Peyer's patch (tissue), 4 donors: ENCODE results near the gene LZTS2. TPM values are rescaled to one million over a fixed set of nuclear protein-coding genes. Genes with fewer than 3 reads are reported as not detected.

Experiments
- DNase-seq, 3 donors: peaks; one replicate each; pipeline ENCODE4 v3.0.0-alpha.2; 2017 to 2019
- H3K27ac ChIP-seq, 4 donors: fragments of 200-600 bp; sonication (generic); one replicate each; pipeline ENCODE4 v1.5.1; 2016 to 2019
- H3K27me3 ChIP-seq, 2 donors: fragments of 200-600 bp; sonication (generic); one replicate each; pipeline ENCODE4 v1.5.1; 2019
- H3K36me3 ChIP-seq, 3 donors: fragments of 200-600 bp; sonication (generic); one replicate each; pipeline ENCODE4 v1.5.1; 2016 to 2019
- H3K4me1 ChIP-seq, 4 donors: fragments of 200-600 bp; sonication (generic); one replicate each; pipeline ENCODE4 v1.5.1; 2016 to 2019
- H3K4me3 ChIP-seq, 4 donors: fragments of 200-600 bp; sonication (generic); 1 replicate in 3 of 4; 2 replicates in 1 of 4; pipeline ENCODE4 v1.5.1; 2016 to 2019; ENCODE audit warnings: mild to moderate bottlenecking in 1 of 4
- H3K9me3 ChIP-seq, 4 donors: fragments of 200-600 bp; sonication (generic); one replicate each; pipeline ENCODE4 v1.5.1; 2016 to 2019; ENCODE audit warnings: mild to moderate bottlenecking in 1 of 4
- POLR2A ChIP-seq, 2 donors: fragments of 450-650 bp; IDR thresholded peaks; one replicate each; pipeline ENCODE4 v1.5.1; 2017; ENCODE audit warnings: antibody characterized with exemption in 2 of 2, mild to moderate bottlenecking in 2 of 2, moderate library complexity in 2 of 2
- total RNA-seq, 4 donors: library from RNA; depleted of rRNA; stranded (reverse); fragments of >200 nt; gene quantifications; one replicate each; pipeline ENCODE4 v1.1.0, GENCODE V29; 2016
- TF ChIP-seq, protein P1 (sequence below), 6 experiments: fragments of 450-650 bp in 4 of 6; fragments of 200-600 bp in 2 of 6; sonication (generic) in 1 of 6; IDR thresholded peaks; one replicate each; pipeline ENCODE4 v1.5.1; 2017 to 2019; ENCODE audit warnings: antibody characterized with exemption in 6 of 6, mild to moderate bottlenecking in 3 of 6, moderate library complexity in 1 of 6

Gene LZTS2
- total RNA-seq, 4 donors from 2014 or later: 28.0 to 57.4 (median 47.1) TPM

DNA sequence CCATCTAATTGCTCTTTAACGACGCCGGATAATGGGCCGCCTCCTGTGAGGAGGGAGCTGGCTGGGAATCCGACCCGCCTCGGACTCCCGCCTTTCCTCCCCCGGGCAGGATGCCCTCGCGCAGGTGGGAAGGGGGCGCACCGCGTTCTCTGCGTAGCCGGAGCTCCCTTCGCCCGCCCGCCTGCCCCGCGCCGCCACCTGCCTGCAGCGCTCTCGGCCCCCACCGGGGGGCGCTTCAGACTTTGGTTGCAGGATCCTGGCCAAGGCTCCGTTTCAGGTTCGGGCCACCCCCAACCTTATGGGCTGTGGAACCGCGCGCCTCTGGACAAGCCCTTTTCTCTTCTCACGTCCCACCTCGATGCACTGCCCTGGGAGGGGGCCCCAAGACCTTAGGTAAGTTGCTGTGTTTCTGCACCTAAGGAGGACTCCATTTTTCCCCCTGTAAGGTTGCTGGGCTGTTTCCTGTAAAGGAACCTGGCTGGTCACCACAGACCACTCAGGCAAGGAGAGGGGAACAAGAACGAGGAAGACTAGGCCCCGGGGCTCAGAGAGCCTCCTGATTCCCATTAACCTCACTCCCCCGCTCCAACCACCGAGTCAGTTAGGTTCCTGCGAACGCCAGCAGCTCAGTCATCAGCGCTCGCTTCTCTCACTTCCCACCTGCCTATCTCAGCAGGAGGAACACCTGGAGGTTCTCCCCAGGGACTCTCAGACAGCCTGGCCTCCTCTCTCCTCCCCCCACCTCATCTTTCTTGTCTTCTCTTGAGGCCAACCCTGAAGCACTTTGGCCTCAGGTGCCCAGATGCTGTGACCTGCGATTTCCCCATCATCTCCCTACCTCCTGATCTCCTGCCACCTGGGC lies 50.8 kb downstream of the LZTS2 start:
- no peaks in the 10 kb centered on the region for H3K36me3 ChIP-seq

DNA sequence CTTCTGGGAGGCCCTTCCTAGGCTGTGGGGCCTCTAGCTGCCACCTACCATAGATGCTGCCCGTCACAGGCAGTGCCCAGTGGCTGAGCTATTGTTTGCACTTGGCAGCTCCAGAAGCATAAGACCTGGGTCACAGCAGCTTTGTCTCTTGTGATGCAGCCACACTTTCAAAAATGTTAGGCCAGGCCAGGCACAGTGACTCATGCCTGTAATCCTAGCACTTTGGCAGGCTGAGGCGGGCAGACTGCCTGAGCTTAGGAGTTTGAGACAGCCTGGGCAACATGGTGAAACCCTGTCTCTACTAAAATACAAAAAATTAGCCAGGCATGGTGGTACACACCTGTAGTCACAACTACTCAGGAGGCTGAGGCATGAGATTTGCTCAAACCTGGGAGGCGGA lies 52.7 kb downstream of the LZTS2 start:
- H3K36me3 ChIP-seq: no peaks in the 10 kb centered on the region
- H3K27me3 ChIP-seq: peaks cover 0 to 9% of the 10 kb centered on the region in 2 donors
- H3K9me3 ChIP-seq: no peaks in the 10 kb centered on the region
- peaks cover 0 to 25% (median 4%) of the 10 kb centered on the region in 4 donors for H3K4me1 ChIP-seq
- DNase-seq: no peak
- H3K27ac ChIP-seq: no peak overlapping the region
- no peak overlapping the region for H3K4me3 ChIP-seq
- TF ChIP-seq, protein P1, sequence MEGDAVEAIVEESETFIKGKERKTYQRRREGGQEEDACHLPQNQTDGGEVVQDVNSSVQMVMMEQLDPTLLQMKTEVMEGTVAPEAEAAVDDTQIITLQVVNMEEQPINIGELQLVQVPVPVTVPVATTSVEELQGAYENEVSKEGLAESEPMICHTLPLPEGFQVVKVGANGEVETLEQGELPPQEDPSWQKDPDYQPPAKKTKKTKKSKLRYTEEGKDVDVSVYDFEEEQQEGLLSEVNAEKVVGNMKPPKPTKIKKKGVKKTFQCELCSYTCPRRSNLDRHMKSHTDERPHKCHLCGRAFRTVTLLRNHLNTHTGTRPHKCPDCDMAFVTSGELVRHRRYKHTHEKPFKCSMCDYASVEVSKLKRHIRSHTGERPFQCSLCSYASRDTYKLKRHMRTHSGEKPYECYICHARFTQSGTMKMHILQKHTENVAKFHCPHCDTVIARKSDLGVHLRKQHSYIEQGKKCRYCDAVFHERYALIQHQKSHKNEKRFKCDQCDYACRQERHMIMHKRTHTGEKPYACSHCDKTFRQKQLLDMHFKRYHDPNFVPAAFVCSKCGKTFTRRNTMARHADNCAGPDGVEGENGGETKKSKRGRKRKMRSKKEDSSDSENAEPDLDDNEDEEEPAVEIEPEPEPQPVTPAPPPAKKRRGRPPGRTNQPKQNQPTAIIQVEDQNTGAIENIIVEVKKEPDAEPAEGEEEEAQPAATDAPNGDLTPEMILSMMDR (IDR thresholded peaks at IDR 0.05): no peak
- TF ChIP-seq POLR2A (IDR thresholded peaks at IDR 0.05): no peak

More for the DNA sequence above, 50.8 kb downstream of the LZTS2 start:
- H3K27ac ChIP-seq: no peak overlapping the region
- DNase-seq: peak; percentile 72 to 89 (median 85)
- peaks cover 0 to 9% of the 10 kb centered on the region in 2 donors for H3K27me3 ChIP-seq
- H3K4me3 ChIP-seq: peak overlapping the region in 3 of 4 donors; percentile 9 to 30 (median 16)
- no peaks in the 10 kb centered on the region for H3K9me3 ChIP-seq
- no peak for TF ChIP-seq POLR2A (IDR thresholded peaks at IDR 0.05)
- TF ChIP-seq, protein P1 (IDR thresholded peaks at IDR 0.05): peak; percentile 72 to 90 (median 82)
- peaks cover 0 to 19% (median 3%) of the 10 kb centered on the region in 4 donors for H3K4me1 ChIP-seq

DNA sequence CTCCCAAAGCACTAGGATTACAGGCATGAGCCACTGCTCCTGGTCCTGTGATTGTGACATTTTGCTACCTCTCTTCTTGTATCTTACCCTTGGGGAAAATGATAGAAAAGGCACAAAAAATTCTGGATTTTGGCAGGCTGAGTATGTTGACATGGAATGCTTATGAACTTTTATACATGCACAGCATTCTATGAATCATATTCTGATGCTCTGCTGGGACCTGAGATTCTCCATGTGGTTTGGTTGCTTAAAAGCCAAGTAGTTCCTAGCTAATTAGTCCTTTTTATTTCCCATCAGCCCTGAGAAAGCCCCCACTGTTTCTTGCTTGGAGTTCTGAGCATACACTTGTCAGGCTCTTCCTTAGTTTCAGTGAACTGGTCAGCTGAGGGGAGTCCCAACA lies 53.9 kb downstream of the LZTS2 start:
- DNase-seq: no peak
- Histone ChIP-seq H3K27me3 (peaks cover 0 to 9% of the 10 kb centered on the region in 2 donors), H3K9me3 (no peaks in the 10 kb centered on the region), H3K4me3 (no peak overlapping the region), H3K36me3 (no peaks in the 10 kb centered on the region), H3K27ac (no peak overlapping the region), H3K4me1 (peaks cover 0 to 19% (median 4%) of the 10 kb centered on the region in 4 donors)
- TF ChIP-seq POLR2A (IDR thresholded peaks at IDR 0.05): no peak
- TF ChIP-seq, protein P1 (IDR thresholded peaks at IDR 0.05): no peak

DNA sequence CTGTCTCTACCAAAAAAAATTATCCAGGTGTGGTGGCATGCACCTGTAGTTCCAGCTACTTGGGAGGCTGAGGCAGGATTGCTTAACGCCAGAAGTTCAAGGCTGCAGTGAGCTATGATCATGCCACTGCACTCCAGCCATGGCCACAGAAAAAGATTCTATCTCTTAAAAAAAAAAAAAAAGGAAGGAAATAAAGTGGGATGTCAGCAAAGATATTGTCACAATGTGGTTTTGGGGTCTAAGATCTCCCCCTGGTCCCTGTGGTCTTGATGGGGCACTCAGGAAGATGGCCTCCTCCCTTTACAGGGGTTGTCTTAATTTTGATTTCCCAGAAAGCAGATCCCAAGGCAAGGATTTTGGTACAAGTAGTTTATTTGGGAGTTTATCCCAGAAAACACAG lies 54.7 kb downstream of the LZTS2 start:
- peaks cover 0 to 18% (median 4%) of the 10 kb centered on the region in 4 donors for H3K4me1 ChIP-seq
- H3K27me3 ChIP-seq: peaks cover 0 to 7% of the 10 kb centered on the region in 2 donors
- H3K36me3 ChIP-seq: no peaks in the 10 kb centered on the region
- TF ChIP-seq, protein P1 (IDR thresholded peaks at IDR 0.05): no peak
- TF ChIP-seq POLR2A (IDR thresholded peaks at IDR 0.05): no peak
- DNase-seq: no peak
- no peaks in the 10 kb centered on the region for H3K9me3 ChIP-seq
- no peak overlapping the region for H3K4me3 ChIP-seq
- peak overlapping the region in 2 of 4 donors; percentile 58 to 79 for H3K27ac ChIP-seq

DNA sequence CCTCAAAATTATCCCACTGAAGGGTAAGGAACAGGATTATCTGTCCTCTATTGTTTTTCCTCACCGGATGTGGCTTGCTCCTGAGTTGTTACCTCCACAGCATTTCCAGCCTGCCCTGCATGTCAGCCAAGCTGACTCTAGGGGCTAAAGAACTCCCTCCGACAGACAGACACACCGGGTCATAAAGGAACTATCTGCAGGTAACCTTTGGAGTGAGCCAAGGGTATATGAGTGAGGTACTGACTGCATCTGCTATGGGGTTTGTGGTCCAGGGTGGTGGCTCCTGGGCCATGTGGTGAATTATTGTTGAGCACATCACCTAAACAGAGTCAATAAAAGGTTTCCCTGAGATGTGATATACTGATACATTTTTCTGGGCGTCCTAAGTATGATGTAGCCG lies 55.3 kb downstream of the LZTS2 start:
- Histone ChIP-seq H3K36me3 (no peaks in the 10 kb centered on the region), H3K9me3 (no peaks in the 10 kb centered on the region), H3K4me3 (no peak overlapping the region), H3K4me1 (peaks cover 0 to 16% (median 4%) of the 10 kb centered on the region in 4 donors), H3K27me3 (peaks cover 0 to 2% of the 10 kb centered on the region in 2 donors), H3K27ac (peak overlapping the region in 2 of 4 donors; percentile 58 to 79)
- TF ChIP-seq, protein P1 (IDR thresholded peaks at IDR 0.05): no peak
- peak in 1 of 2 donors; percentile 9 for TF ChIP-seq POLR2A (IDR thresholded peaks at IDR 0.05)
- DNase-seq: no peak
